ENCODE results near the gene LHX3. TPM values are rescaled to one million over a fixed set of nuclear protein-coding genes. Genes with fewer than 3 reads are reported as not detected.

LHX3 gene
- total RNA-seq, 1 donor from 2014 or later: not detected

GRCh38 chr9:136201609-136202453 is 3.1 kb downstream of the LHX3 start:
- intact Hi-C loops (cut with micrococcal nuclease): no loop called here
- no peaks in the 10 kb centered on the region for H3K9me3 Mint-ChIP-seq
- H3K4me1 Mint-ChIP-seq: peaks cover under 1% of the 10 kb centered on the region
- H3K36me3 Mint-ChIP-seq (ENCODE audit: low read depth): peaks cover 3% of the 10 kb centered on the region
- H3K4me3 Mint-ChIP-seq: no peak overlapping the region
- H3K27me3 Mint-ChIP-seq: peaks cover 40% of the 10 kb centered on the region
- DNase-seq: peak; percentile 74
- no peak overlapping the region for H3K27ac Mint-ChIP-seq

- intact Hi-C loops (cut with micrococcal nuclease): no loop called here
- H3K27me3 Mint-ChIP-seq: peaks cover 47% of the 10 kb centered on the region
- peaks cover 4% of the 10 kb centered on the region for H3K4me1 Mint-ChIP-seq
Measured at GRCh38 chr9:136201174-136201573, 3.8 kb downstream of the LHX3 start.

GRCh38 chr9:136200424-136200823 is 4.5 kb downstream of the LHX3 start:
- H3K4me1 Mint-ChIP-seq: peaks cover 4% of the 10 kb centered on the region
- H3K27me3 Mint-ChIP-seq: peaks cover 49% of the 10 kb centered on the region
- H3K27ac Mint-ChIP-seq: no peak overlapping the region
- no peak for DNase-seq
- intact Hi-C loops (cut with micrococcal nuclease): no loop called here
- no peaks in the 10 kb centered on the region for H3K9me3 Mint-ChIP-seq
- H3K4me3 Mint-ChIP-seq: no peak overlapping the region
- no peaks in the 10 kb centered on the region for H3K36me3 Mint-ChIP-seq (ENCODE audit: low read depth)

More at GRCh38 chr9:136201174-136201573, 3.8 kb downstream of the LHX3 start:
- DNase-seq: no peak
- peaks cover 1% of the 10 kb centered on the region for H3K36me3 Mint-ChIP-seq (ENCODE audit: low read depth)
- no peaks in the 10 kb centered on the region for H3K9me3 Mint-ChIP-seq
- H3K4me3 Mint-ChIP-seq: no peak overlapping the region
- H3K27ac Mint-ChIP-seq: no peak overlapping the region

- H3K4me1 Mint-ChIP-seq: peaks cover 4% of the 10 kb centered on the region
Measured at GRCh38 chr9:136199391-136200288, 5.3 kb downstream of the LHX3 start.

GRCh38 chr9:136198605-136199083 is 6.3 kb downstream of the LHX3 start:
- Mint-ChIP-seq H3K4me3 (no peak overlapping the region), H3K4me1 (peaks cover 4% of the 10 kb centered on the region), H3K27ac (no peak overlapping the region), H3K9me3 (no peaks in the 10 kb centered on the region), H3K36me3 (ENCODE audit: low read depth) (no peaks in the 10 kb centered on the region), H3K27me3 (peaks cover 52% of the 10 kb centered on the region)
- no peak for DNase-seq
- intact Hi-C loops (cut with micrococcal nuclease): no loop called here

More at GRCh38 chr9:136199391-136200288, 5.3 kb downstream of the LHX3 start:
- Mint-ChIP-seq H3K36me3 (ENCODE audit: low read depth) (no peaks in the 10 kb centered on the region), H3K4me3 (no peak overlapping the region), H3K27me3 (peaks cover 55% of the 10 kb centered on the region), H3K9me3 (no peaks in the 10 kb centered on the region), H3K27ac (no peak overlapping the region)
- intact Hi-C loops (cut with micrococcal nuclease): no loop called here
- DNase-seq: no peak

GRCh38 chr9:136197930-136198604 is 6.9 kb downstream of the LHX3 start:
- Mint-ChIP-seq H3K4me1 (peaks cover 4% of the 10 kb centered on the region), H3K27me3 (peaks cover 48% of the 10 kb centered on the region), H3K36me3 (ENCODE audit: low read depth) (no peaks in the 10 kb centered on the region), H3K4me3 (no peak overlapping the region), H3K9me3 (no peaks in the 10 kb centered on the region), H3K27ac (no peak overlapping the region)
- no peak for DNase-seq
- intact Hi-C loops (cut with micrococcal nuclease): no loop called here

GRCh38 chr9:136197084-136197875 is 7.6 kb downstream of the LHX3 start:
- Mint-ChIP-seq H3K36me3 (ENCODE audit: low read depth) (no peaks in the 10 kb centered on the region), H3K4me1 (peaks cover 4% of the 10 kb centered on the region), H3K27ac (no peak overlapping the region), H3K27me3 (peaks cover 47% of the 10 kb centered on the region), H3K9me3 (no peaks in the 10 kb centered on the region), H3K4me3 (no peak overlapping the region)
- intact Hi-C loops (cut with micrococcal nuclease): no loop called here
- DNase-seq: no peak

GRCh38 chr9:136196404-136197083 is 8.4 kb downstream of the LHX3 start:
- no peak overlapping the region for H3K4me3 Mint-ChIP-seq
- no peak overlapping the region for H3K27ac Mint-ChIP-seq
- no peaks in the 10 kb centered on the region for H3K9me3 Mint-ChIP-seq
- peaks cover 4% of the 10 kb centered on the region for H3K4me1 Mint-ChIP-seq
- H3K36me3 Mint-ChIP-seq (ENCODE audit: low read depth): no peaks in the 10 kb centered on the region
- intact Hi-C loops (cut with micrococcal nuclease): no loop called here
- no peak for DNase-seq
- H3K27me3 Mint-ChIP-seq: peaks cover 51% of the 10 kb centered on the region

- DNase-seq: no peak
- Mint-ChIP-seq H3K9me3 (no peaks in the 10 kb centered on the region), H3K4me1 (peaks cover 4% of the 10 kb centered on the region), H3K36me3 (ENCODE audit: low read depth) (no peaks in the 10 kb centered on the region), H3K27ac (no peak overlapping the region), H3K27me3 (peaks cover 56% of the 10 kb centered on the region), H3K4me3 (no peak overlapping the region)
- intact Hi-C loops (cut with micrococcal nuclease): no loop called here
Measured at GRCh38 chr9:136194540-136194939, 10.4 kb downstream of the LHX3 start.

GRCh38 chr9:136193891-136194279 is 11.0 kb downstream of the LHX3 start:
- Mint-ChIP-seq H3K27me3 (peaks cover 56% of the 10 kb centered on the region), H3K4me3 (no peak overlapping the region), H3K4me1 (peaks cover 4% of the 10 kb centered on the region), H3K27ac (no peak overlapping the region), H3K36me3 (ENCODE audit: low read depth) (no peaks in the 10 kb centered on the region), H3K9me3 (no peaks in the 10 kb centered on the region)
- intact Hi-C loops (cut with micrococcal nuclease): no loop called here
- DNase-seq: no peak

- DNase-seq: no peak
- Mint-ChIP-seq H3K36me3 (ENCODE audit: low read depth) (no peaks in the 10 kb centered on the region), H3K27me3 (peaks cover 55% of the 10 kb centered on the region), H3K27ac (no peak overlapping the region), H3K4me1 (peaks cover 4% of the 10 kb centered on the region), H3K4me3 (no peak overlapping the region), H3K9me3 (no peaks in the 10 kb centered on the region)
- intact Hi-C loops (cut with micrococcal nuclease): no loop called here
Measured at GRCh38 chr9:136193127-136193890, 11.6 kb downstream of the LHX3 start.

Measured in activated CD4-positive, alpha-beta T cell treated with anti-CD3 and anti-CD28 coated beads, Interleukin-2, amount 10 ng/mL, durations not matched to agents 24 days and 14 days (primary cell).